ENCODE measurements around the gene GPR161.

GPR161 gene

DNA sequence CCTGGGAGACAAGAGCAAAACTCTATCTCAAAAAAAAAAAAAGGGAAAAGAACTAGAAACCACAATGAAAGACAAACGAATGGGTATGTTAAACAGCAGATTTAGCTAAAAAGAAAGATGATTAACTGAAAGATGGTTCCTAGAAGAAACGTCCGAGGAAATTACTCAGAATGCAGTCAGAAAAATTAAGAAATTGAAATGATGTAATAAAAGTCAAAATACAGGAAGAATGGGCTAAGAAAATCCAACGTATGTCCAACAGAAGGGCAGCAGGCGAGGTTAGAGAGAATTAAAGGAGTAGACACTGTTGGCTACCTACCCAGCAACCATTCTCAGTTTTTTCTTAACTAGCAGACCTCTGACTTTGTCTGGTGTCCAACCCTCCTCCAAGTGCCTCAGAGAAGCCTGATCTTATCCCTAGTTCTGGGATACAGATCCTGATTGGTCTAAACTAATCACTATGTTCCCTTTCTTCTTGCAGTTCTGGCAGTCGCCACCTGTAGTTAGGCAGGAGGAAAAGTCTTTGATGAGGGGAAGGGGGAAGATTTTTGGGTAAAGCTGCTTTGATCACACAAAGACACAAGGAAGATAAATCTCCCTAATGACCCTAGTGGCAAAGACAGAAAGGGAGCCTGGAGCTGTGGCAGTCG is 25.7 kb downstream of the GPR161 start:
- whole genome bisulfite sequencing (ENCODE audit: insufficient coverage, insufficient read length) = no CpG with 5 or more reads among the region's 7 CpGs
- no peaks in the 10 kb centered on the region for H3K27me3 ChIP-seq (ENCODE audit: control insufficient read depth, insufficient read depth, low read length)
- no peaks in the 10 kb centered on the region for H3K36me3 ChIP-seq (ENCODE audit: control insufficient read depth, insufficient read depth, low read length)
- H3K4me1 ChIP-seq (ENCODE audit: control insufficient read depth, insufficient read depth, low read length) = no peaks in the 10 kb centered on the region
- no peak for DNase-seq (ENCODE audit: low read depth, low spot score)
- H3K9me3 ChIP-seq (ENCODE audit: control insufficient read depth, insufficient read depth, low read length) = no peaks in the 10 kb centered on the region
- H3K4me3 ChIP-seq (ENCODE audit: low read length) = no peak overlapping the region
- no peak overlapping the region for H3K27ac ChIP-seq (ENCODE audit: low read length)

DNA sequence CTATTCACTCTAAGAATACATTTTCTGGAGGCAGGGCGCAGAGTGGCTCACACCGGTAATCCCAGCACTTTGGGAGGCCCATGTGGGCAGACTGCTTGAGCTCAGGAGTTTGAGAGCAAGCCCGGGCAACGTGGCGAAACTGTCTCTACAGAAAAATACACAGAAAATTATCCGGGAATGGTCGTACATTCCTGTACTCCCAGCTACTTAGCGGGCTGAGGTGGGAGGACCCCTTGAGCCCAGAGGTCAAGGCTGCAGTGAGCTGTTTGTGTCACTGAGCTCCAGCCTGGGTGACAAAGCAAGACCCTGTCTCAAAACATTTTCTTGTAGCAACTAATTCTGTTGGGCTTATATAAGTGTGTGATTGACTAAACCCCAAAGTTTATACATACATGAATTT is 30.5 kb downstream of the GPR161 start:
- Histone ChIP-seq H3K9me3 (ENCODE audit: control insufficient read depth, insufficient read depth, low read length) (no peaks in the 10 kb centered on the region), H3K4me1 (ENCODE audit: control insufficient read depth, insufficient read depth, low read length) (no peaks in the 10 kb centered on the region), H3K27ac (ENCODE audit: low read length) (no peak overlapping the region), H3K36me3 (ENCODE audit: control insufficient read depth, insufficient read depth, low read length) (no peaks in the 10 kb centered on the region), H3K27me3 (ENCODE audit: control insufficient read depth, insufficient read depth, low read length) (no peaks in the 10 kb centered on the region), H3K4me3 (ENCODE audit: low read length) (no peak overlapping the region)
- DNase-seq (ENCODE audit: low read depth, low spot score) = no peak
- WGBS (ENCODE audit: insufficient coverage, insufficient read length) = no CpG with 5 or more reads among the region's 8 CpGs

- Histone ChIP-seq H3K9me3 (ENCODE audit: control insufficient read depth, insufficient read depth, low read length) (no peaks in the 10 kb centered on the region), H3K36me3 (ENCODE audit: control insufficient read depth, insufficient read depth, low read length) (no peaks in the 10 kb centered on the region), H3K4me3 (ENCODE audit: low read length) (no peak overlapping the region), H3K27ac (ENCODE audit: low read length) (no peak overlapping the region), H3K27me3 (ENCODE audit: control insufficient read depth, insufficient read depth, low read length) (no peaks in the 10 kb centered on the region), H3K4me1 (ENCODE audit: control insufficient read depth, insufficient read depth, low read length) (no peaks in the 10 kb centered on the region)
- DNase-seq (ENCODE audit: low read depth, low spot score) = no peak
- WGBS (ENCODE audit: insufficient coverage, insufficient read length) = no CpG with 5 or more reads among the region's 6 CpGs
Observed at GRCh38 chr1:168105846-168106245, 30.9 kb downstream of the GPR161 start.

GRCh38 chr1:168104535-168104934 is 32.2 kb downstream of the GPR161 start:
- Histone ChIP-seq H3K9me3 (ENCODE audit: control insufficient read depth, insufficient read depth, low read length) (no peaks in the 10 kb centered on the region), H3K4me1 (ENCODE audit: control insufficient read depth, insufficient read depth, low read length) (no peaks in the 10 kb centered on the region), H3K36me3 (ENCODE audit: control insufficient read depth, insufficient read depth, low read length) (no peaks in the 10 kb centered on the region), H3K4me3 (ENCODE audit: low read length) (no peak overlapping the region), H3K27ac (ENCODE audit: low read length) (no peak overlapping the region), H3K27me3 (ENCODE audit: control insufficient read depth, insufficient read depth, low read length) (no peaks in the 10 kb centered on the region)
- no peak for DNase-seq (ENCODE audit: low read depth, low spot score)
- no CpG with 5 or more reads among the region's 11 CpGs for WGBS (ENCODE audit: insufficient coverage, insufficient read length)

DNA sequence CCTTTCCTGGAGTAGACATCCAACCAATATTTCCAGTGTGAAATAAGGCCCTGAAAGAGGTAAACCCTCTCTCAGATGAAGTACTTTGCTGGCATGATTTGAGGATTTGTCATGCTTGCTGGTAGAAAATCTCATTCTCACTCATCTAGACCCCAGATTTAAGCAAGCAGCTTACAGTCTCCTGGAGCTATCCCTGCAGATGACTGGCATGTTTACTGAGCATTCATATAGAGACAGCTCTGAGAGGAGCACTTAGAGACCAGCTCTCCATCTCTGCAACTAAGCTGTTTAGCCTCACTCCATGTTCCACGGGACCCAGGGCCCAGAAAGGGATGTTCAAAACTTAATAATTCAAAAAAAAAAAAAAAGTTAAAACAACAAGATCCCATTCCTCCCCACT is 34.2 kb downstream of the GPR161 start:
- Histone ChIP-seq H3K27ac (ENCODE audit: low read length) (no peak overlapping the region), H3K36me3 (ENCODE audit: control insufficient read depth, insufficient read depth, low read length) (no peaks in the 10 kb centered on the region), H3K4me3 (ENCODE audit: low read length) (no peak overlapping the region), H3K9me3 (ENCODE audit: control insufficient read depth, insufficient read depth, low read length) (no peaks in the 10 kb centered on the region), H3K27me3 (ENCODE audit: control insufficient read depth, insufficient read depth, low read length) (no peaks in the 10 kb centered on the region), H3K4me1 (ENCODE audit: control insufficient read depth, insufficient read depth, low read length) (no peaks in the 10 kb centered on the region)
- no peak for DNase-seq (ENCODE audit: low read depth, low spot score)
- no CpG with 5 or more reads among the region's 1 CpG for WGBS (ENCODE audit: insufficient coverage, insufficient read length)

DNA sequence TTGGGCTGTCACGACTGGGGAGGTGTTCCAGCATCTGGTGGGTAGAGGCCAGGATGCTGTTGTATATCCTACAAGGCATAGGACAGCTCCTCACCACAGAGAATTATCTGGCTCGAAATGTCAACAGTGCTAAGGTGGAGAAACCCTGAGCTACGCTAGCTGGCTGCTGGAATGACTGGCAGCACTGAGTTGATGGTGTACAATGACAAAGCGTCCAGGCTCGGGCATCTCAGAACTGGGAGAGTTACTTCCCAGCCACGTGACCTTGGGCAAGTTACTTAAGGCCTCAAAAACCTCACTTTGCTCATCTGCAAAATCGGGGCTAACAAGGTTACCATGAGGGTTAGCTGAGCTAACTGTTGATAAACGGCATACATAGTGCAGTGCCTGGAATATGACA is 35.4 kb downstream of the GPR161 start:
- H3K27me3 ChIP-seq (ENCODE audit: control insufficient read depth, insufficient read depth, low read length) = no peaks in the 10 kb centered on the region
- no peaks in the 10 kb centered on the region for H3K9me3 ChIP-seq (ENCODE audit: control insufficient read depth, insufficient read depth, low read length)
- H3K4me3 ChIP-seq (ENCODE audit: low read length) = no peak overlapping the region
- no peaks in the 10 kb centered on the region for H3K4me1 ChIP-seq (ENCODE audit: control insufficient read depth, insufficient read depth, low read length)
- DNase-seq (ENCODE audit: low read depth, low spot score) = no peak
- no peaks in the 10 kb centered on the region; the same call in 1 of the 2 replicates for H3K36me3 ChIP-seq (ENCODE audit: control insufficient read depth, insufficient read depth, low read length)
- no CpG with 5 or more reads among the region's 8 CpGs for WGBS (ENCODE audit: insufficient coverage, insufficient read length)
- no peak overlapping the region for H3K27ac ChIP-seq (ENCODE audit: low read length)

DNA sequence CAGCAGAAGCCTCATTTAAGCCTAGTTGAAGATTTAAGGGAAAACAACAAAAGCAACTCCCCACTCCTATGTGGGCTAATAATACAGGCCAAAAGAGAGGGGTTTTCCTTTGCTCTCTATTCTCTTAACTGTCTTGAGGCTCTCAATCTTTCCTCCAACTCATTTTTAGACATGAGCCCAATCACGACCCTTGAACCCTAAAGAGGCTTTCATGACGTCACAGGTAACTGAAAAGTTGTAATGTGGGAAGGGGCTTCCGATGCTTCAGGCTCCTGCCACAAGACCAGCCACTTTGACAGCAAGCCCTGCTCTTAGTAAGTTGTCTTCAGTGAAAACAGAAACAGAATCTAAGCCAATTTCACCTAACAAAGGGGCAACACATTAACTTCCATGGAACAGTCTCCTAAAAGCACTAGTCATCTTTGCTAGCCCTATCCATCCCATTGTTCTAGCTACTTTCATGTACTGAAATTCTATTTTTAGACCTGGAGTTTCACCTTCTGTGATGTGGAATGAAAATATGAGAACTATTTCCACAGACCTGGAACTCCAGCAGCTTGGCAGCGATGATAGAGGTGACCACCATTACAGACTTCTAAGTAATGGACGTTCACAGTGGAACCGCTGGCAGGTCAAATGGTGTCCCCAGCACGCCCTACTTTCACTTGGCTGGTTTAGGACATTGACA is 36.3 kb downstream of the GPR161 start:
- H3K27ac ChIP-seq (ENCODE audit: low read length) = no peak overlapping the region
- no peak overlapping the region for H3K4me3 ChIP-seq (ENCODE audit: low read length)
- H3K27me3 ChIP-seq (ENCODE audit: control insufficient read depth, insufficient read depth, low read length) = no peaks in the 10 kb centered on the region
- H3K4me1 ChIP-seq (ENCODE audit: control insufficient read depth, insufficient read depth, low read length) = no peaks in the 10 kb centered on the region
- no peaks in the 10 kb centered on the region; the same call in 1 of the 2 replicates for H3K36me3 ChIP-seq (ENCODE audit: control insufficient read depth, insufficient read depth, low read length)
- H3K9me3 ChIP-seq (ENCODE audit: control insufficient read depth, insufficient read depth, low read length) = no peaks in the 10 kb centered on the region
- no CpG with 5 or more reads among the region's 7 CpGs for WGBS (ENCODE audit: insufficient coverage, insufficient read length)
- no peak for DNase-seq (ENCODE audit: low read depth, low spot score)

- Histone ChIP-seq H3K4me3 (ENCODE audit: low read length) (no peak overlapping the region), H3K36me3 (ENCODE audit: control insufficient read depth, insufficient read depth, low read length) (no peaks in the 10 kb centered on the region; the same call in 1 of the 2 replicates), H3K27ac (ENCODE audit: low read length) (no peak overlapping the region), H3K4me1 (ENCODE audit: control insufficient read depth, insufficient read depth, low read length) (no peaks in the 10 kb centered on the region), H3K27me3 (ENCODE audit: control insufficient read depth, insufficient read depth, low read length) (no peaks in the 10 kb centered on the region), H3K9me3 (ENCODE audit: control insufficient read depth, insufficient read depth, low read length) (no peaks in the 10 kb centered on the region)
- WGBS (ENCODE audit: insufficient coverage, insufficient read length) = no CpG with 5 or more reads among the region's 7 CpGs
- no peak for DNase-seq (ENCODE audit: low read depth, low spot score)
Observed at GRCh38 chr1:168099337-168099801, 37.4 kb downstream of the GPR161 start.

DNA sequence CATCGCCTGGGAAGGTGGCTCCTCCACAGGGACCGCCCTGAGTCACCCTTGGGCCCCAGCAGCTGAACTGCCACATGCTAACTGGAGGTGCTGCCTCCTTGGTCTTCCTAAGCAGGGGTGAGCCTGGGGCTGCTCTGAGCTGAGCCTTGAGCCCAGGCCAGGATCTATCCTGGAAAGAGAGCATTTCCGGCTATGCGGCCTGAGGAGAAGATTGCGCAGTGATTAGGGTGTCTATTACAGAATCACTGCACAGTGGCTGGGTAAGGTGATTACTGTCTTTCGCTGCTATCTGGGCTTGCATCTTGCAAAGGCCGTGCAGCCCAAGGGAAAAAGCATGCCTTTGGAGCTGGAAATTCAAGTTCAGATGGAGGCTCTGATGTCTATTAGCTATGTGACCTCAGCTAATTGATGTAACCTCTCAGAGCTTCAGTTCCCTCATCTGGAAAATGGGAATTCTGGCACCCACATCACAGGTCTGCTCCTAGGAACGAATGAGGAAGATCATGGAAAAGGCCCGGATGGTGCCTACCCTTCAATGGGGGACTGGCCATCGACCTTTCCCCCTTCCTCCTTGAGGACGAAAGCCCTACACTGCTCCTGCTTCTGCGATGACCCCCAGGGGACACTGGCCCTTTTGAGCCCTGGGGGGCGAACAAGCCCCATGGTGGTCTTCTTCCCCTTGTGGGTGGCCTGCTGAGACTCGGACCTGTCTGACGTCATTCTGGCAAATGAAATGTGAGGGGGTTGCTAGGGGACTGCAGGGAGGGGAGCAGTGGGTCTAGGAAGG is 38.0 kb downstream of the GPR161 start:
- Histone ChIP-seq H3K27ac (ENCODE audit: low read length) (no peak overlapping the region), H3K4me1 (ENCODE audit: control insufficient read depth, insufficient read depth, low read length) (no peaks in the 10 kb centered on the region), H3K4me3 (ENCODE audit: low read length) (no peak overlapping the region), H3K36me3 (ENCODE audit: control insufficient read depth, insufficient read depth, low read length) (no peaks in the 10 kb centered on the region; the same call in 1 of the 2 replicates), H3K27me3 (ENCODE audit: control insufficient read depth, insufficient read depth, low read length) (no peaks in the 10 kb centered on the region), H3K9me3 (ENCODE audit: control insufficient read depth, insufficient read depth, low read length) (no peaks in the 10 kb centered on the region)
- no peak for DNase-seq (ENCODE audit: low read depth, low spot score)
- WGBS (ENCODE audit: insufficient coverage, insufficient read length) = no CpG with 5 or more reads among the region's 15 CpGs

DNA sequence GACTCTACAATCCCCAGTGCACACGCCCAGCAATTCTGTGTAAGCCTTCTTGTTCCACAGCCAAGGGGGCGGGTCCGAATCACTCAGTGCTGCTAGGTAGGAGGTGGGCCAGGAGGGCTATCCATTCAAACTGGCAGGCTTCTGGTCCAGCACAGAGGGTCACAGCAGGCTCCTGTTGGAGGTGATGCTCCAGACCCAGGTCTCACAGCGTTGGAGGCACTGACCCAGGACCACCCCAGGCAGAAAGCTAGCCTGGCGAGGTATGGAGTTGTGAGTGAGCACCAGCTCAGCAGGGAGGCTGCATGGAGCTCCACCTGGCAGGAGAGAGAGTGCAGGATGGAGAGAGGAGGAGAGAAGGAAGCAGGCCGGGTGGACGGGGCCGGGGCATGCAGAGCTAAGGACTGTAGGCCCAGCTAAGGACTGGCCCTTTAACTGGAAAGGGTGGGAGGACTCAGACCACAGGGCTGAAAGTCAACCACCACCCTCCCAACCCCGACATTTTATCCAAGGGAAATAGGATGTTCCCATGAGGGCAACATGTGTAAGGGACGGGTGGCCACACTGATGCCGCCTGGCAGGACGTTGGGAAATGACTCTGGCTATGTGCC is 38.7 kb downstream of the GPR161 start:
- Histone ChIP-seq H3K36me3 (ENCODE audit: control insufficient read depth, insufficient read depth, low read length) (no peaks in the 10 kb centered on the region; the same call in 1 of the 2 replicates), H3K4me1 (ENCODE audit: control insufficient read depth, insufficient read depth, low read length) (no peaks in the 10 kb centered on the region), H3K27ac (ENCODE audit: low read length) (no peak overlapping the region), H3K9me3 (ENCODE audit: control insufficient read depth, insufficient read depth, low read length) (no peaks in the 10 kb centered on the region), H3K27me3 (ENCODE audit: control insufficient read depth, insufficient read depth, low read length) (no peaks in the 10 kb centered on the region), H3K4me3 (ENCODE audit: low read length) (no peak overlapping the region)
- no peak for DNase-seq (ENCODE audit: low read depth, low spot score)
- no CpG with 5 or more reads among the region's 12 CpGs for WGBS (ENCODE audit: insufficient coverage, insufficient read length)

Data from iPS DF 6.9 (cell line).